Omental fat pad (tissue), 4 donors: ENCODE results near the gene TRAPPC10. TPM values are rescaled to one million over a fixed set of nuclear protein-coding genes. Genes with fewer than 3 reads are reported as not detected.

Source experiments
- ATAC-seq: fragments of 150-250 bp; one replicate; pipeline ENCODE4 v1.9.1; 2016; ENCODE audit warnings: mild to moderate bottlenecking, moderate library complexity; ENCODE audit not compliant: low FRiP score
- DNase-seq: peaks from one replicate; pipeline ENCODE4 v3.0.0-alpha.2; 2019; ENCODE audit warnings: low spot score
- CTCF ChIP-seq, 3 donors: fragments of 450-650 bp; IDR thresholded peaks; one replicate each; pipeline ENCODE4 v1.5.1; 2016 to 2017; ENCODE audit warnings: antibody characterized with exemption in 3 of 3, mild to moderate bottlenecking in 3 of 3, moderate library complexity in 2 of 3
- total RNA-seq, 4 donors: library from RNA; depleted of rRNA; stranded (reverse); fragments of >200 nt; gene quantifications; one replicate each; pipeline ENCODE4 v1.1.0, GENCODE V29; 2016

TRAPPC10 gene
- total RNA-seq, 4 donors from 2014 or later: 29.3 to 42.8 (median 36.6) TPM

DNA sequence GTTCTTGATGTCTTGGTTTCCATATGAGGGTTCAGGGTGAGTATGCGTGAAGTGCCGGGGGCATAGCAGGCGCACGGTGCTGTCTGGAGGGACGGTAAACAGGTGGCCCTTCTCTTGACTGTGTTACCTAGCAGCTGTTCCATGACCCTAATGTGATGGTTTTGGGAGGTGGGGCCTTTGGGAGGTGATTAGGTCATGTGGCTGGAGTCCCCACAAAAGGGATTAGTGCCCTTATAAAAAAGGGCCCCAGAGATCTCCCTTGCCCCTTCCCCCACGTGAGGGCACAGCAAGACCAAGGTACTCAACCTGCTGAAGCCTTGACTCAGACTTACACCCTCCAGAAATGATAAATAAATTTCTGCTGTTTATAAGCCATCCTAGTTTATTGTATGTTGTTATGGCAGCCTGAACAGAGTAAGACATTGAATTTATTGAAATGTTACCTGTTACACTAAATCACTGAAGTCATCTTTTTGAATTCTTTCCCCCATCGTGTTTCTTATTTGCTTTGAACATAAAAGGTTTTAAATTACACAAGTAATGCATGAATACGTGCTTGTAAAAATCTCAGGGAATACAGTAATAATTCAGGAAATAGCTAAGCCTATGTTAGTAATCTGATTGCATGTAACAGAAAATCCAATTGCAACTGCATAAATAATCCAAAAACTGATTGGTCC lies 15.6 kb downstream of the TRAPPC10 start:
- DNase-seq: no peak
- ATAC-seq: no peak
- TF ChIP-seq CTCF (IDR thresholded peaks at IDR 0.05): no peak

- DNase-seq: no peak
- TF ChIP-seq CTCF (IDR thresholded peaks at IDR 0.05): no peak
- no peak for ATAC-seq
These were observed 16.2 kb downstream of the TRAPPC10 start for GRCh38 chr21:44028287-44028659.

- ATAC-seq (no peak), DNase-seq (no peak)
- TF ChIP-seq CTCF (IDR thresholded peaks at IDR 0.05): no peak
These were observed 17.5 kb downstream of the TRAPPC10 start for GRCh38 chr21:44029460-44030087.

- ATAC-seq (no peak), DNase-seq (no peak)
- no peak for TF ChIP-seq CTCF (IDR thresholded peaks at IDR 0.05)
These were observed 23.1 kb downstream of the TRAPPC10 start for GRCh38 chr21:44035244-44035643.

DNA sequence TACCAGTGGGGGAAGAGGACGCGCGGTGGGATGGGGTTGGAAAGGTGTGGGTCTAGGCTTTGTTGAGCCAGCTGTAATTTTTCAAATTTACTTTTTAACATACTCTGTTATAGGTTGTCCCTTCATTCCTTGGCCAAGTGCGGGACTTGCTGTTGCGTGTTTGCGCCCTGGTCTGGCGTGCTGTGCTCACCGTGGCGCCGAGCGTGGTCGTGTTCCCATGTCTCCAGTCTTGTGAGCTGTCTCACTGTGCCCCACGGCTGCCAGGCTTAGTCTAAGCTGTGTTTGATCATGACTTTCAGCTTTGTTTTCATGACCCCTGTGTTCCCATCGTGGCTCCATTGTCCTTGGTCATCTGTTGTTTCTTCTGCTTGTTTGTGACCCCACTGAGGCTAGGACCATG lies 26.0 kb downstream of the TRAPPC10 start:
- ATAC-seq: no peak
- DNase-seq: no peak
- TF ChIP-seq CTCF (IDR thresholded peaks at IDR 0.05): no peak

DNA sequence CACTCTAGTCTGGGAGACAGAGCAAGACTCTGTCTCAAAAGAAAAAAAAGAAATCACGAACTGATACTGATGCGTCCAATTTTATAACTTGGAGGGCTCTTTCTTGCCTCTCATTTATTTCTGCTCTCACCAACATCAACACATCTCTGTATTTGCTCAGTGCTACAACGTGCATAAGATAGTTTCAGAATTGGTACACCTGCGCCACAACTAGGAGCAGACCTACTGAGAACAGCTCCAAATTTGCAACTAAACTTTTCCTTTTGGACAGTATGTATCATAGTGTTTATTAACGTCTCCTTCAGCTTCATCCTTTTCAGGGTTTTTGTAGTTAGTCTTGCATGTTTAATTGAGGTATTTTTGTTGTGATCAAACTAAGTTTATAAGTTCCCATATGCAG lies 27.7 kb downstream of the TRAPPC10 start:
- no peak for ATAC-seq
- no peak for TF ChIP-seq CTCF (IDR thresholded peaks at IDR 0.05)

GRCh38 chr21:44043613-44044012 lies 31.5 kb downstream of the TRAPPC10 start:
- TF ChIP-seq CTCF (IDR thresholded peaks at IDR 0.05): no peak
- ATAC-seq (no peak), DNase-seq (no peak)

More for the DNA sequence above, 27.7 kb downstream of the TRAPPC10 start:
- no peak for DNase-seq
